ENCODE measurements around the gene RAB3D.

Gene RAB3D

GRCh38 chr19:11378319-11379189 lies 39.1 kb upstream of the RAB3D start:
- no peak overlapping the region for H3K27ac ChIP-seq (ENCODE audit: insufficient read depth, low read length, poor library complexity, severe bottlenecking)
- H3K4me1 ChIP-seq (ENCODE audit: control insufficient read depth, insufficient read depth, low read length, poor library complexity, severe bottlenecking) = peaks cover 39% of the 10 kb centered on the region
- no peaks in the 10 kb centered on the region for H3K9me3 ChIP-seq (ENCODE audit: control insufficient read depth, low read length)
- no peak overlapping the region for H3K4me3 ChIP-seq (ENCODE audit: insufficient read depth, low read depth, low read length, poor library complexity, severe bottlenecking)
- no peak for DNase-seq
- peaks cover 9% of the 10 kb centered on the region for H3K27me3 ChIP-seq (replicated peaks; ENCODE audit: control insufficient read depth, insufficient read depth, low read length, poor library complexity, severe bottlenecking)
- peaks cover 6% of the 10 kb centered on the region for H3K36me3 ChIP-seq (ENCODE audit: control insufficient read depth, insufficient read depth, low read length)

GRCh38 chr19:11377756-11378155 lies 38.3 kb upstream of the RAB3D start:
- peaks cover 6% of the 10 kb centered on the region for H3K36me3 ChIP-seq (ENCODE audit: control insufficient read depth, insufficient read depth, low read length)
- no peak overlapping the region for H3K4me3 ChIP-seq (ENCODE audit: insufficient read depth, low read depth, low read length, poor library complexity, severe bottlenecking)
- no peak overlapping the region for H3K27ac ChIP-seq (ENCODE audit: insufficient read depth, low read length, poor library complexity, severe bottlenecking)
- peaks cover 1% of the 10 kb centered on the region for H3K27me3 ChIP-seq (replicated peaks; ENCODE audit: control insufficient read depth, insufficient read depth, low read length, poor library complexity, severe bottlenecking)
- H3K9me3 ChIP-seq (ENCODE audit: control insufficient read depth, low read length) = no peaks in the 10 kb centered on the region
- H3K4me1 ChIP-seq (ENCODE audit: control insufficient read depth, insufficient read depth, low read length, poor library complexity, severe bottlenecking) = peaks cover 32% of the 10 kb centered on the region
- no peak for DNase-seq

GRCh38 chr19:11377237-11377636 lies 37.8 kb upstream of the RAB3D start:
- Histone ChIP-seq H3K9me3 (ENCODE audit: control insufficient read depth, low read length) (no peaks in the 10 kb centered on the region), H3K4me3 (ENCODE audit: insufficient read depth, low read depth, low read length, poor library complexity, severe bottlenecking) (no peak overlapping the region), H3K36me3 (ENCODE audit: control insufficient read depth, insufficient read depth, low read length) (peaks cover 6% of the 10 kb centered on the region), H3K27me3 (replicated peaks; ENCODE audit: control insufficient read depth, insufficient read depth, low read length, poor library complexity, severe bottlenecking) (no peaks in the 10 kb centered on the region), H3K4me1 (ENCODE audit: control insufficient read depth, insufficient read depth, low read length, poor library complexity, severe bottlenecking) (peaks cover 31% of the 10 kb centered on the region), H3K27ac (ENCODE audit: insufficient read depth, low read length, poor library complexity, severe bottlenecking) (no peak overlapping the region)
- DNase-seq = no peak

GRCh38 chr19:11375143-11375948 lies 35.9 kb upstream of the RAB3D start:
- peak; percentile 46 to 65 (median 60) for DNase-seq
- Histone ChIP-seq H3K4me3 (ENCODE audit: insufficient read depth, low read depth, low read length, poor library complexity, severe bottlenecking) (peak overlapping the region; percentile 61), H3K36me3 (ENCODE audit: control insufficient read depth, insufficient read depth, low read length) (peaks cover 6% of the 10 kb centered on the region), H3K27ac (ENCODE audit: insufficient read depth, low read length, poor library complexity, severe bottlenecking) (peak overlapping the region; percentile 93), H3K27me3 (replicated peaks; ENCODE audit: control insufficient read depth, insufficient read depth, low read length, poor library complexity, severe bottlenecking) (no peaks in the 10 kb centered on the region), H3K9me3 (ENCODE audit: control insufficient read depth, low read length) (no peaks in the 10 kb centered on the region), H3K4me1 (ENCODE audit: control insufficient read depth, insufficient read depth, low read length, poor library complexity, severe bottlenecking) (peaks cover 25% of the 10 kb centered on the region)

- H3K27ac ChIP-seq (ENCODE audit: insufficient read depth, low read length, poor library complexity, severe bottlenecking) = peak within 1 kb of the TSS; percentile 93
- DNase-seq = peak; percentile 94 to 96 (median 96)
- H3K4me3 ChIP-seq (ENCODE audit: insufficient read depth, low read depth, low read length, poor library complexity, severe bottlenecking) = peak within 1 kb of the TSS; percentile 61
- H3K4me1 ChIP-seq (ENCODE audit: control insufficient read depth, insufficient read depth, low read length, poor library complexity, severe bottlenecking) = peaks cover 20% of the 10 kb centered on the region
- H3K9me3 ChIP-seq (ENCODE audit: control insufficient read depth, low read length) = no peaks in the 10 kb centered on the region
- H3K27me3 ChIP-seq (replicated peaks; ENCODE audit: control insufficient read depth, insufficient read depth, low read length, poor library complexity, severe bottlenecking) = no peaks in the 10 kb centered on the region
- H3K36me3 ChIP-seq (ENCODE audit: control insufficient read depth, insufficient read depth, low read length) = peaks cover 6% of the 10 kb centered on the region
Observed at GRCh38 chr19:11374433-11375142, 35.1 kb upstream of the RAB3D start, which contains the start of gene SWSAP1. Gene SWSAP1, plus strand, starts transcription at chr19:11374666. Its CDS starts 15 bp downstream, at chr19:11374681.

GRCh38 chr19:11373885-11374432 lies 34.5 kb upstream of the RAB3D start:
- Histone ChIP-seq H3K27ac (ENCODE audit: insufficient read depth, low read length, poor library complexity, severe bottlenecking) (peak overlapping the region; percentile 93), H3K36me3 (ENCODE audit: control insufficient read depth, insufficient read depth, low read length) (peaks cover 6% of the 10 kb centered on the region), H3K4me3 (ENCODE audit: insufficient read depth, low read depth, low read length, poor library complexity, severe bottlenecking) (peak overlapping the region; percentile 61), H3K9me3 (ENCODE audit: control insufficient read depth, low read length) (no peaks in the 10 kb centered on the region), H3K27me3 (replicated peaks; ENCODE audit: control insufficient read depth, insufficient read depth, low read length, poor library complexity, severe bottlenecking) (no peaks in the 10 kb centered on the region), H3K4me1 (ENCODE audit: control insufficient read depth, insufficient read depth, low read length, poor library complexity, severe bottlenecking) (peaks cover 20% of the 10 kb centered on the region)
- no peak for DNase-seq

DNA sequence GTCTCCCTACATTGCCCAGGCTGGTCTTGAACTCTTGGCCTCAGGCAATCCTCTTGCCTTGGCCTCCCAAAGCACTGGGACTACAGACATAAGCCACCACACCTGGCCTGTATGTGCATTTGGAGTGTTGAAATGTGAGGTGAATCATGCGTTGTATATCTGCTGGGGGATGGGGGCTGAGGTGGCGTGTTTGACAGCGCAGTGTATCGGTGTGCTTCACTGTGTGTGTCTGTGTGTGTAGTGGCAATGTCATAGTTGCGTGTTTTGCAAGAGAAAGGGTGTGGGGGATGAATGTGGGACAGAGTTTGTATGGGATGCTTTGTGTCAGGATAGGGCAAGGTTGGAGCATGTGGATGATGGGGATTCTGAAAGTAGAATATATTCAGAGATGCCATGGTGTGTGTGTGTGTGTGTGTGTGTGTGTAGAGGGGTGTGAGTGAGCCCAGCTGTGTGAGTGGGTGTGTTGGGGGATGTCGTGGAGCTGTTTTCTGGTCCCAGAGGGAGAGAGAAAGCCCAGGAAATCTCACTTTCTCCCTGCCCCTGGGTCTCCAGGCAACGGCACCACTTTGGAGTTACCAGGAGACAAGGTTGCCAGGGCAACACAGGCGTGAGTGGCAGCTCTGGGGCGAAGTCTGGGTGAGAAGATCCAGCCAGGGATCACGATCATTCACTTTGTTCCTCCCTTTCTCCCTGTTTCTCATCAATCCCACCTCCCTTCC lies 33.9 kb upstream of the RAB3D start:
- no peak for DNase-seq
- no peak overlapping the region for H3K4me3 ChIP-seq (ENCODE audit: insufficient read depth, low read depth, low read length, poor library complexity, severe bottlenecking)

GRCh38 chr19:11370744-11371143 lies 31.3 kb upstream of the RAB3D start:
- Histone ChIP-seq H3K27me3 (replicated peaks; ENCODE audit: control insufficient read depth, insufficient read depth, low read length, poor library complexity, severe bottlenecking) (no peaks in the 10 kb centered on the region), H3K9me3 (ENCODE audit: control insufficient read depth, low read length) (no peaks in the 10 kb centered on the region), H3K27ac (ENCODE audit: insufficient read depth, low read length, poor library complexity, severe bottlenecking) (no peak overlapping the region), H3K4me1 (ENCODE audit: control insufficient read depth, insufficient read depth, low read length, poor library complexity, severe bottlenecking) (peaks cover 11% of the 10 kb centered on the region), H3K4me3 (ENCODE audit: insufficient read depth, low read depth, low read length, poor library complexity, severe bottlenecking) (no peak overlapping the region), H3K36me3 (ENCODE audit: control insufficient read depth, insufficient read depth, low read length) (peaks cover 7% of the 10 kb centered on the region)
- no peak for DNase-seq

More for the DNA sequence above, 33.9 kb upstream of the RAB3D start:
- Histone ChIP-seq H3K27me3 (replicated peaks; ENCODE audit: control insufficient read depth, insufficient read depth, low read length, poor library complexity, severe bottlenecking) (no peaks in the 10 kb centered on the region), H3K9me3 (ENCODE audit: control insufficient read depth, low read length) (no peaks in the 10 kb centered on the region), H3K36me3 (ENCODE audit: control insufficient read depth, insufficient read depth, low read length) (peaks cover 6% of the 10 kb centered on the region), H3K4me1 (ENCODE audit: control insufficient read depth, insufficient read depth, low read length, poor library complexity, severe bottlenecking) (peaks cover 20% of the 10 kb centered on the region), H3K27ac (ENCODE audit: insufficient read depth, low read length, poor library complexity, severe bottlenecking) (no peak overlapping the region)

DNA sequence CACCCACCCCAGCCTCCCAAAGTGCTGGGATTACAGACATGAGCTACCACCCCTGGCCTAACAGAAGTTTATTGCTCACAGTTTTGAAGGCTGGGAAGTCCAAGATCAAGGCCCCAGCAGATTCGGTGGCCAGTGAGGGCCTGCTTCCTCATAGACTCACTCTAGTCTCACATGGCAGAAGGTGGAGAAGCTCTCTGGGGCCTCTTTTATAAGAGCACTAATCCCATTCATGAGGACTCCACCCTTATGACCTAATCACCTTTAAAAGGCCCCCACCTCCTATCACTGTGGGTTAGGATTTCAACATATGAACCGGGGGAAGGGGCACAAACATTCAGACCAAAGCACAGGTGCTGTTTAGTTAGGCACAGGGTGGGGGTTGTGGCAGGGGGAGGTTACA lies 28.1 kb upstream of the RAB3D start:
- no peaks in the 10 kb centered on the region for H3K9me3 ChIP-seq (ENCODE audit: control insufficient read depth, low read length)
- no peak overlapping the region for H3K4me3 ChIP-seq (ENCODE audit: insufficient read depth, low read depth, low read length, poor library complexity, severe bottlenecking)
- H3K4me1 ChIP-seq (ENCODE audit: control insufficient read depth, insufficient read depth, low read length, poor library complexity, severe bottlenecking) = no peaks in the 10 kb centered on the region
- H3K27me3 ChIP-seq (replicated peaks; ENCODE audit: control insufficient read depth, insufficient read depth, low read length, poor library complexity, severe bottlenecking) = no peaks in the 10 kb centered on the region
- DNase-seq = no peak
- peaks cover 7% of the 10 kb centered on the region for H3K36me3 ChIP-seq (ENCODE audit: control insufficient read depth, insufficient read depth, low read length)
- H3K27ac ChIP-seq (ENCODE audit: insufficient read depth, low read length, poor library complexity, severe bottlenecking) = no peak overlapping the region

Data from effector memory CD4-positive, alpha-beta T cell (primary cell).